Measurements from ENCODE around the gene C1orf50.

DNA sequence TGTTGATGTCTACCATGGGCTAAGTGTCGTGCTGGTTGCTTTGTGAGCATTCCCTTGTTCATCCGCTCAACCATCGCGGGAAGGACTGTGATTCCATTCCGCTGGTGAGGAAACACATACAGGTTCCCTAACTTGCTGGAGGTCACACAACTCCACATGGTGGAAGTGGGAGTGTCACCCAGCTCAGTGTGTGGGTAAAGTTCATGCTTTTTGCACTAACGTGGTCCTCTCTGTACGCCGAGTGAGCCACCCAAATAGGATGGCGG lies 23.0 kb upstream of the C1orf50 start:
- TF ChIP-seq CTCF (conservative IDR thresholded peaks at IDR 0.05; ENCODE audit: low read depth, low read length), result no peak
- no peak for TF ChIP-seq EZH2 (IDR thresholded peaks at IDR 0.05; ENCODE audit: low read length, unreplicated experiment)

All from PC-3 (cell line).